Activated T-cell treated with anti-CD3 and anti-CD28 coated beads, Interleukin-2, amount 50 U/mL, for 72 hours (primary cell): Measurements from ENCODE around the gene EDN3. TPM values are rescaled to one million over a fixed set of nuclear protein-coding genes. Genes with fewer than 3 reads are reported as not detected.

Source experiments
- ATAC-seq, 2 donors: fragments of 150-1000 bp; cut with Tn5 transposase; replicated peaks in 1 of 2; 2 replicates each; pipeline ENCODE4 v1.10.0; 2021; ENCODE audit warnings: moderate library complexity in 2 of 2, mild to moderate bottlenecking in 1 of 2
- DNase-seq, 2 donors: peaks; one replicate each; pipeline ENCODE4 v3.0.0; 2021 to 2022; ENCODE audit warnings: mixed read lengths in 1 of 2
- H3K27ac Mint-ChIP-seq: one replicate; pipeline ENCODE4 v1.8.0; 2022; ENCODE audit warnings: mild to moderate bottlenecking, moderate library complexity, mixed read lengths
- H3K27me3 Mint-ChIP-seq: one replicate; pipeline ENCODE4 v1.8.0; 2022; ENCODE audit warnings: low read depth, mixed read lengths
- H3K36me3 Mint-ChIP-seq, 2 donors: one replicate each; pipeline ENCODE4 v1.8.0; 2022; ENCODE audit warnings: mixed read lengths in 2 of 2, mild to moderate bottlenecking in 1 of 2; ENCODE audit not compliant: insufficient read depth in 2 of 2
- H3K4me1 Mint-ChIP-seq: one replicate; pipeline ENCODE4 v1.8.0; 2022; ENCODE audit warnings: low read depth, mixed read lengths
- H3K4me3 Mint-ChIP-seq, 2 donors: one replicate each; pipeline ENCODE4 v1.8.0; 2022; ENCODE audit warnings: mild to moderate bottlenecking in 2 of 2, mixed read lengths in 2 of 2, moderate library complexity in 2 of 2
- H3K9me3 Mint-ChIP-seq, 2 donors: one replicate each; pipeline ENCODE4 v1.8.0; 2022; ENCODE audit warnings: mixed read lengths in 2 of 2
- total RNA-seq, 2 donors: library from RNA; stranded (reverse); gene quantifications; one replicate each; pipeline ENCODE4 v1.2.3, GENCODE V29; 2022

EDN3 gene
- total RNA-seq, 2 donors from 2014 or later: not detected

DNA sequence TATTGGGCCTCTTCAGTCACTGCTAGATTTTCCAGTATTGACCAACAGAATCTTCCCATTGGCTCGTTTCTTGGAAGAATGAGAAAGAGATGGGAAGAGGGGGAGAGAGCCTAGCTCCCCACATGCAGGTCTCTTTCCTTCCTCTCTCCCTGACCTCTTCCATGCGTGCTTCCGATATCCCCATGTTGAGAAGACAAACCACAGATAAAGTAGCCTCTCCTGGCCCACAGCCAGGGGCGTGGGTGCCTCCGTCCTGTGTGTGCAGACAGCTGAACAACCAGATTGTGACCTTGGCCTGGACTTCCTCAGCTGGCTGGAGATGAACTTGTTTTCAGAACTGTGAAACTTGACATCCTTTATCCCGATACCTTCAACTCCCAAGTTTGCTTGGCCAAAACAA, 71.0 kb downstream of the EDN3 start:
- no peak overlapping the region for H3K27ac Mint-ChIP-seq
- H3K9me3 Mint-ChIP-seq: peaks cover 0 to 2% of the 10 kb centered on the region in 2 donors
- H3K27me3 Mint-ChIP-seq: peaks cover 22% of the 10 kb centered on the region
- ATAC-seq (no peak), DNase-seq (no peak)
- no peaks in the 10 kb centered on the region for H3K4me1 Mint-ChIP-seq
- H3K4me3 Mint-ChIP-seq: no peak overlapping the region
- no peaks in the 10 kb centered on the region for H3K36me3 Mint-ChIP-seq

DNA sequence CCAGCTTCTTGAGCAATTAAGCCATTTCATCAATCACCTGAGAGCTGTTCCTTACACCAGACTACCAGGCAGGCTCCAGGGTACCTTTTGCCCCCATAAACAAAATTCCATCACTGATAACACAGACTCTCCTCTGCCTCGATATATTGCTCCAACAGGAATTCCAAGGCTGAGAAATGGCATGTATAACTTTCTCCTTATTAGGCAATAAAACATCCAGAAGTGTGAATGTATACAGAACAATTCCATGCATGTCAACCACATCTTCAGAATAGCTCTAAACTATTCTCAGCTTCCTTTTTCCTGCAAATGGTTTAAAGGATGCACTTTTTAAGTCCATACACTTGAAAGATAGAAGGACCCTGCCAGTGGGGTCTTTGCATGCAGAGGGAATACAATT, 73.8 kb downstream of the EDN3 start:
- H3K9me3 Mint-ChIP-seq: no peaks in the 10 kb centered on the region
- no peak overlapping the region for H3K27ac Mint-ChIP-seq
- DNase-seq: no peak
- H3K36me3 Mint-ChIP-seq: no peaks in the 10 kb centered on the region
- H3K4me3 Mint-ChIP-seq: no peak overlapping the region
- peaks cover 22% of the 10 kb centered on the region for H3K27me3 Mint-ChIP-seq
- H3K4me1 Mint-ChIP-seq: peaks cover 7% of the 10 kb centered on the region
- ATAC-seq: no peak

DNA sequence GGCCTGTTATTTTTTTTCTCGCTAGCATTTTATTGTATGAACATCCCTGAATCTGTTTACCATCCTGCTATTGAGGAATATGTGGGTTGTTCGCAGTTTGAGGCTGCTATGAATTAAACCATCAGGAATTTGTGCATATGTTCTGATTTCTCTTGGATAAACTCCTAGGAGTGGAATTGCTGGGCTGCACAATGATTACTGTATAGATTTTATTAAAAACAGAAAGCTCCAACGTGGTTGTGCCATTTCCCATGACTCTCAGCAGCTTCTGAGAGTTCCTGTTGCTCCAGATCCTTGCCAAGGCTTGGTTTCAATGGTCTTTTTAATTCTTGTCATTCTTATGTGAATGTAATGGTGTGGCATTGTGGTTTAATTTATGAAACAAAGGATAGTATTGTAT, 75.1 kb downstream of the EDN3 start:
- H3K36me3 Mint-ChIP-seq: no peaks in the 10 kb centered on the region
- H3K27me3 Mint-ChIP-seq: peaks cover 22% of the 10 kb centered on the region
- ATAC-seq (no peak), DNase-seq (no peak)
- H3K4me3 Mint-ChIP-seq: no peak overlapping the region
- H3K27ac Mint-ChIP-seq: no peak overlapping the region
- peaks cover 7% of the 10 kb centered on the region for H3K4me1 Mint-ChIP-seq
- no peaks in the 10 kb centered on the region for H3K9me3 Mint-ChIP-seq

Other genes with a start within 250 kb of the EDN3 start
- gene ZNF831, start 136.8 kb upstream of the EDN3 start, total RNA-seq: 1 to 10 TPM; 8.2 to 9.0 TPM